Measurements from ENCODE around the gene HCFC1. TPM values are rescaled to one million over a fixed set of nuclear protein-coding genes. Genes with fewer than 3 reads are reported as not detected.

HCFC1 gene
- total and polyA plus RNA-seq, 2 of the 8 experiments (the other 6 are each of a cell fraction or from before 2014, with no cell fraction given) = 24.9 to 117 TPM

DNA sequence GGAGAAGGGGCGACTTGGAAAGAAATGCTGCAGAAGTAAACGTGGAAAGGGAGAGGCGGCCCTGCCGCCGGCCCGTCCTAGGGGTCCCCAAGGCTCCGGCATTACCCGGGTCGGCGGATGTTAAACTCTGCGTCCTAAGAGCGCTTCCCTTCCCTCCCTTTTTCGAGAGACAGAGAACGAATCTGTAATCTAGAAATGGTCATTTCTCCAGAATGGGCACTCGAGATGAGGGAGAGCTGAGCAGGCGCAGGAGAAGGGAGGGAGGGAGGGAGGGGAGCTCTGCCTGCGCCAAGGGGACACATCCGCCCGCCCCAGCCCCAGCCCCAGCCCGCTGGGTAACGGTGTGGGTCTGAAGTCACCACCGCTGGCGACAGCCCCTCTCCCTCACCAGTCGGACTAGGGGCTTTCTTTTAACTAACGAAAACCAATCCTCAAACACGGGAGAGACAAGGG is 1.7 kb downstream of the HCFC1 start:
- no peak overlapping the region for H3K27ac ChIP-seq (ENCODE audit: low read depth, low read length)
- no peak overlapping the region for H4K8ac ChIP-seq (ENCODE audit: extremely low read depth, insufficient read depth, low read length)
- H3K4ac ChIP-seq (replicated peaks; ENCODE audit: insufficient read length, low read depth, low read length) = no peak overlapping the region
- peak overlapping the region; percentile 64 to 99 (median 82) for H3K4me3 ChIP-seq (ENCODE audit: extremely low read depth in 1 of 4, insufficient read depth in 2 of 4, low read depth in 3 of 4, low read length in 4 of 4)
- H3K18ac ChIP-seq (ENCODE audit: extremely low read depth, low read length) = no peak overlapping the region
- H4K91ac ChIP-seq (replicated peaks; ENCODE audit: insufficient read length, low read length) = no peak overlapping the region
- H3K79me2 ChIP-seq (ENCODE audit: control insufficient read depth in 1 of 2, insufficient read depth in 2 of 2, low read length in 2 of 2) = peaks cover 44 to 58% of the 10 kb centered on the region in 2 experiments
- H3K14ac ChIP-seq (ENCODE audit: insufficient read length) = no peak overlapping the region
- DNase-seq (ENCODE audit: low read depth in 1 of 2, low spot score in 2 of 2) = no peak
- no peak overlapping the region for H2BK15ac ChIP-seq (ENCODE audit: low read length)
- no peaks in the 10 kb centered on the region for H3K36me3 ChIP-seq (ENCODE audit: control insufficient read depth in 2 of 4, insufficient read depth in 4 of 4, low read length in 3 of 4)
- ChIA-PET POLR2A (ENCODE audit: partially characterized antibody) (interaction anchor here (0.9 to 4.6 kb wide), 9 partner anchors 12 to 440 kb away, joined by 3 to 43 read pairs (median 5); partner anchors contain the start of genes ARHGAP4 and RENBP), CTCF (ENCODE audit: partially characterized antibody) (interaction anchor here (1.0 to 11.2 kb wide), 3 partner anchors 22 to 46 kb away, joined by 4 to 102 read pairs (median 5); partner anchors contain the start of gene RENBP)
- H3K9me3 ChIP-seq (ENCODE audit: insufficient read depth in 2 of 2, low read depth in 1 of 2, low read length in 1 of 2) = no peaks in the 10 kb centered on the region
- no peak overlapping the region for H2BK20ac ChIP-seq (ENCODE audit: low read length)
- no peak overlapping the region for H2AK5ac ChIP-seq (ENCODE audit: low read depth, low read length)
- peak overlapping the region; percentile 66 to 85 for H3K4me2 ChIP-seq (ENCODE audit: insufficient read depth in 1 of 2, low read depth in 2 of 2, low read length in 2 of 2)
- peaks cover 4 to 26% (median 17%) of the 10 kb centered on the region in 4 experiments for H3K4me1 ChIP-seq (replicated peaks in 1 of 4; ENCODE audit: control insufficient read depth in 3 of 4, insufficient read depth in 4 of 4, low read length in 3 of 4)
- H3K9ac ChIP-seq (replicated peaks in 1 of 4; ENCODE audit: extremely low read depth in 1 of 4, low read depth in 3 of 4, low read length in 3 of 4) = peak overlapping the region in 2 of 4 experiments; percentile 8 to 30; a peak in 3 of 7 replicates
- peaks cover 8% of the 10 kb centered on the region; the same call in 1 of the 2 replicates for H3K23me2 ChIP-seq (ENCODE audit: low read depth, low read length)
- H4K5ac ChIP-seq (ENCODE audit: insufficient read length, low read depth, low read length) = no peak overlapping the region
- no peak for FAIRE-seq
- peaks cover 18 to 29% of the 10 kb centered on the region in 2 experiments for H4K20me1 ChIP-seq (replicated peaks in 1 of 2; ENCODE audit: control insufficient read depth in 1 of 2, insufficient read depth in 2 of 2, low read length in 2 of 2)
- no peak overlapping the region for H3K23ac ChIP-seq (ENCODE audit: insufficient read length)
- H2AFZ ChIP-seq (ENCODE audit: low read length) = no peak overlapping the region
- TF ChIP-seq TBP (IDR thresholded peaks at IDR 0.05; ENCODE audit: low read depth, low read length) (no peak), SIRT6 (IDR thresholded peaks at IDR 0.05; ENCODE audit: low read length) (no peak), BRCA1 (IDR thresholded peaks at IDR 0.05; ENCODE audit: low read depth, low read length) (no peak), POU5F1 (IDR thresholded peaks at IDR 0.05; ENCODE audit: low read depth, low read length) (no peak), ZNF274 (IDR thresholded peaks at IDR 0.05; ENCODE audit: borderline replicate concordance, extremely low read depth, low read length) (no peak), SUZ12 (IDR thresholded peaks at IDR 0.05; ENCODE audit: low read length) (no peak), RNF2 (IDR thresholded peaks at IDR 0.05; ENCODE audit: borderline replicate concordance, low read depth, low read length, missing control alignments, poor library complexity, severe bottlenecking) (no peak), TAF7 (optimal IDR thresholded peaks at IDR 0.05; ENCODE audit: borderline replicate concordance, low read depth, low read length) (no peak), CEBPB (IDR thresholded peaks at IDR 0.05; ENCODE audit: low read depth, low read length) (no peak), BCL11A (IDR thresholded peaks at IDR 0.05; ENCODE audit: low read depth in 2 of 2, low read length in 2 of 2) (no peak)
- TF ChIP-seq, protein P1, sequence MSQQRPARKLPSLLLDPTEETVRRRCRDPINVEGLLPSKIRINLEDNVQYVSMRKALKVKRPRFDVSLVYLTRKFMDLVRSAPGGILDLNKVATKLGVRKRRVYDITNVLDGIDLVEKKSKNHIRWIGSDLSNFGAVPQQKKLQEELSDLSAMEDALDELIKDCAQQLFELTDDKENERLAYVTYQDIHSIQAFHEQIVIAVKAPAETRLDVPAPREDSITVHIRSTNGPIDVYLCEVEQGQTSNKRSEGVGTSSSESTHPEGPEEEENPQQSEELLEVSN (IDR thresholded peaks at IDR 0.05) = no peak
- H2BK5ac ChIP-seq (ENCODE audit: low read depth, low read length) = no peak overlapping the region
- 0% methylated on average over 2 of the region's 26 CpGs; no CpG with 5 or more reads in 1 of the 2 experiments for WGBS, 2 experiments (ENCODE audit: extremely low coverage in 1 of 2, insufficient coverage in 1 of 2, insufficient read length in 1 of 2, insufficient replicate concordance in 2 of 2, low coverage in 1 of 2, low lambda C conversion rate in 2 of 2, missing lambda C conversion rate in 1 of 2)
- no peak overlapping the region for H2BK12ac ChIP-seq (ENCODE audit: low read depth, low read length)
- no peak overlapping the region for H2BK120ac ChIP-seq (replicated peaks; ENCODE audit: low read depth, low read length)
- H3K56ac ChIP-seq (replicated peaks; ENCODE audit: insufficient read length, low read depth, low read length) = no peak overlapping the region
- no peaks in the 10 kb centered on the region for H3K27me3 ChIP-seq (replicated peaks in 1 of 4; ENCODE audit: control insufficient read depth in 3 of 4, extremely low read depth in 1 of 4, insufficient read depth in 3 of 4, low read length in 3 of 4)
- peaks cover 2% of the 10 kb centered on the region; the same call in 1 of the 2 replicates for H3K79me1 ChIP-seq (ENCODE audit: low read depth, low read length)
